ENCODE results near the gene PNKD. TPM values are rescaled to one million over a fixed set of nuclear protein-coding genes. Genes with fewer than 3 reads are reported as not detected.

Gene PNKD
- total RNA-seq, 1 experiment from 2014 or later, result 58.1 TPM

- TF ChIP-seq CTCF (IDR thresholded peaks at IDR 0.05 in 2 of 3, conservative IDR thresholded peaks at IDR 0.05 in 1 of 3; ENCODE audit: borderline replicate concordance in 1 of 3, insufficient read depth in 1 of 3, low read depth in 2 of 3, low read length in 2 of 3), result no peak
- TF ChIP-seq ZBTB33 (IDR thresholded peaks at IDR 0.05; ENCODE audit: extremely low read depth, insufficient replicate concordance, low read length), result no peak
- TF ChIP-seq EZH2phosphoT487 (IDR thresholded peaks at IDR 0.05; ENCODE audit: borderline replicate concordance), result no peak
- no peak for TF ChIP-seq CEBPB (IDR thresholded peaks at IDR 0.05; ENCODE audit: low read depth)
These were observed 76.9 kb downstream of the PNKD start (continued) for GRCh38 chr2:218347172-218347571.

GRCh38 chr2:218354045-218354444 is 83.7 kb downstream of the PNKD start:
- Histone ChIP-seq H3K27me3 (ENCODE audit: insufficient read depth, low read length) (no peaks in the 10 kb centered on the region), H3K4me2 (ENCODE audit: low read length) (no peak overlapping the region), H3K9me2 (ENCODE audit: insufficient read depth) (no peaks in the 10 kb centered on the region), H3K79me2 (ENCODE audit: insufficient read depth, low read length) (no peaks in the 10 kb centered on the region), H4K20me1 (ENCODE audit: insufficient read depth) (no peaks in the 10 kb centered on the region), H3K27ac (ENCODE audit: low read depth, low read length) (no peak overlapping the region), H3K4me3 (replicated peaks in 1 of 2; ENCODE audit: low read depth in 1 of 2, low read length in 2 of 2) (no peak overlapping the region), H3K4me1 (ENCODE audit: control insufficient read depth in 1 of 2, insufficient read depth in 2 of 2, low read length in 2 of 2) (peaks cover 8 to 9% of the 10 kb centered on the region in 2 experiments; a peak in 3 of 4 replicates), H3K9ac (ENCODE audit: low read length) (no peak overlapping the region), H3K36me3 (ENCODE audit: control insufficient read depth in 1 of 2, insufficient read depth in 2 of 2, low read length in 2 of 2) (no peaks in the 10 kb centered on the region), H2AFZ (ENCODE audit: low read depth, low read length, poor library complexity, severe bottlenecking) (no peak overlapping the region), H3K9me3 (ENCODE audit: control insufficient read depth in 1 of 2, insufficient read depth in 1 of 2, low read depth in 1 of 2, low read length in 2 of 2) (peaks cover 3 to 5% of the 10 kb centered on the region in 2 experiments; a peak in 1 of 4 replicates)
- ChIA-PET POLR2A (no interaction called here), CTCF (no interaction called here), RAD21 (ENCODE audit: low non-redundant PET in 1 of 2, low total read pairs in 2 of 2, uncharacterized antibody in 2 of 2, unreplicated experiment in 2 of 2) (no interaction called here)
- no peak for ATAC-seq
- intact Hi-C loops (cut with micrococcal nuclease), result no loop called here
- TF ChIP-seq SIN3A (IDR thresholded peaks at IDR 0.05; ENCODE audit: low read depth), result no peak
- no peak for TF ChIP-seq ELF1 (IDR thresholded peaks at IDR 0.05; ENCODE audit: borderline replicate concordance, low read depth)
- TF ChIP-seq EZH2phosphoT487 (IDR thresholded peaks at IDR 0.05; ENCODE audit: borderline replicate concordance), result no peak
- no peak for TF ChIP-seq CEBPB (IDR thresholded peaks at IDR 0.05; ENCODE audit: low read depth)
- TF ChIP-seq FOSL1 (IDR thresholded peaks at IDR 0.05; ENCODE audit: low read depth), result no peak
- TF ChIP-seq ZNF274 (IDR thresholded peaks at IDR 0.05; ENCODE audit: low read depth, low read length), result no peak
- TF ChIP-seq EZH2 (IDR thresholded peaks at IDR 0.05), result no peak
- TF ChIP-seq POLR2A (IDR thresholded peaks at IDR 0.05; ENCODE audit: borderline replicate concordance, extremely low read depth, insufficient read depth, insufficient read length), result no peak
- TF ChIP-seq JUND (IDR thresholded peaks at IDR 0.05), result no peak
- no peak for TF ChIP-seq RAD21 (IDR thresholded peaks at IDR 0.05; ENCODE audit: low read depth)
- TF ChIP-seq SRF (IDR thresholded peaks at IDR 0.05; ENCODE audit: low read depth), result no peak
- DNase-seq (ENCODE audit: low read depth, low spot score), result no peak
- BruUV-seq (replicated peaks), result no TSS peak
